HG02870 (cell line): ENCODE results near the gene CPZ.

Source experiments
- ATAC-seq: cut with Tn5 transposase; IDR thresholded peaks from one replicate; pipeline ENCODE4 v1.9.1; 2021; ENCODE audit warnings: mild to moderate bottlenecking, moderate library complexity; ENCODE audit not compliant: unreplicated experiment

Gene CPZ

DNA sequence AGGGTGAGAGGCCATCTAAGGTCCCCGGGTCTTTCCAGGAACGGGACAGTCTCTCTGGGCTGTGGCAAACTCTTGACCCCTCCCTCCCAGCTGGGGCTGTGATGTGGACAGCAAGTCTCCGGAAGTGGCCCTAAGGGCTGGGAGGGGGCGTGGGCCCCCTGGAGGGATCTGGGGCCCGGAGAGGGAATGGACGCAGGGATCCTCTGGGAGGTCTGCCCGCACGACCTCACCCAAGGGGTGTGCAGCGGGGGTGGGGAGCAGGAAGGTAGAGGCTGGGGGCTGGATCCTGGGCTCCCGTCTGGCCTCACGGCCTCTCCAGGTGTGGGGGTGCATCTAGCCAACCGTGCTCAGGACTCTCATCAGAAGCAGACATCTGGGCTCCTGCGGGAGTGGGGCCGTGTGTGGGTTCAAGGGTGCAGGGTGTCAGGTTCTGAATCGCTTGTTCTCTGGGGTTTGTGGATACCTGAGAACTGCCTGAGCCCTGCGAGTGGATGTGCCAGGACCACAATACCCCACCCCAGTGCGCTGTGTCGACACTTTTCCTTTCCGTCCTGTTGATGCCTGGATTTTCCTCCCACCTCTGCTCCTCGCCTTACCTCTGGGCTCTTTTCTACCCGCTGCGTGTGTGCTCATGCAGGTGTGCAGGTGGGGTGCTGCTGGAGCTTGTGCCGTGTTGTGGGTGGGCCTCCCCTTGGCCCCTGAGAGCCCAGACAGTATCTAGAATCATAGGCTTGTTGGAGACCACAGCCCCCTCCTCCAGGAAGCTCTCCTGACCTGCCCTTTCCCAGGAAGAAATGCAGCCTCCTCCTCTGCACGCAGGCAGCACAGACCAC, 915 bp downstream of the CPZ start:
- no peak for ATAC-seq

DNA sequence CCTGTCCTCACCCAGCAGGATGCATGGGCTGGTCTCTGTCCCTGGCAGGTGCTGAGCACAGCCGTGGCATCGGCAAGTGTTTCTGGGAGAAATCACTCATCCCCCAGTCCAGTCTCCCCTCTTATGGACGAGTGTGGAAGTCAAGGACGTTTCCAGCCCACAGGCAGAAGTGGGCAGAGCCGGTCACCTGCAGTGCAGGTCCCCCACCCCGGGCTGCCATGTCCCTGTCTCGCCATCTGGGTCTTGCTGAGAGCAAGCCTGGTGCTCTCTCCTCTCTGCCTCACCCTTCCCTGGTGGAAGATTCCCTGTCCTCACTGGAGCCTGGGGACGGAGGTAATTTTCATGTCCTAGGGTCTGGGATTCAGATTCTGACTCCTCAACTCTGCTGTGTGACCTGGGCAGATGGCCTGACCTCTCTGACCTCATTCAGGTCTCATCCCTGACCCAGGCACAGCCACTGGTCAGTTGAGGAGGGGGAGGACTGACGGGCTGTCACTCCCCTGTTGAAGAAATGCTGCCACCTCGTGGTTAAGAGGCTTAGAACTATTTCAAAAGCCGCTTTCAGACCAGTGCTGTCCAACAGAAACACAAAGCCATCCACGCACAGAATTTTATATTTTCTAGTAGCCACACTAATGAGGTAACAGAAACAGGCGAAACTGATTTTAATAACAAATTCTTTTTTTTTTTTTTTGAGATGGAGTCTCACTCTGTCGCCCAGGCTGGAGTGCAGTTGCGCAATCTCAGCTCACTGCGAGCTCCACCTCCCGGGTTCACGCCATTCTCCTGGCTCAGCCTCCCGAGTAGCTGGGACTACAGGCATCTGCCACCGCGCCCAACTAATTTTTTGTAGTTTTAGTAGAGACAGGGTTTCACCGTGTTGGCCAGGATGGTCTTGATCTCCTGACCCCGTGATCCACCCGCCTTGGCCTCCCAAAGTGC, 1.8 kb downstream of the CPZ start:
- ATAC-seq = no peak

DNA sequence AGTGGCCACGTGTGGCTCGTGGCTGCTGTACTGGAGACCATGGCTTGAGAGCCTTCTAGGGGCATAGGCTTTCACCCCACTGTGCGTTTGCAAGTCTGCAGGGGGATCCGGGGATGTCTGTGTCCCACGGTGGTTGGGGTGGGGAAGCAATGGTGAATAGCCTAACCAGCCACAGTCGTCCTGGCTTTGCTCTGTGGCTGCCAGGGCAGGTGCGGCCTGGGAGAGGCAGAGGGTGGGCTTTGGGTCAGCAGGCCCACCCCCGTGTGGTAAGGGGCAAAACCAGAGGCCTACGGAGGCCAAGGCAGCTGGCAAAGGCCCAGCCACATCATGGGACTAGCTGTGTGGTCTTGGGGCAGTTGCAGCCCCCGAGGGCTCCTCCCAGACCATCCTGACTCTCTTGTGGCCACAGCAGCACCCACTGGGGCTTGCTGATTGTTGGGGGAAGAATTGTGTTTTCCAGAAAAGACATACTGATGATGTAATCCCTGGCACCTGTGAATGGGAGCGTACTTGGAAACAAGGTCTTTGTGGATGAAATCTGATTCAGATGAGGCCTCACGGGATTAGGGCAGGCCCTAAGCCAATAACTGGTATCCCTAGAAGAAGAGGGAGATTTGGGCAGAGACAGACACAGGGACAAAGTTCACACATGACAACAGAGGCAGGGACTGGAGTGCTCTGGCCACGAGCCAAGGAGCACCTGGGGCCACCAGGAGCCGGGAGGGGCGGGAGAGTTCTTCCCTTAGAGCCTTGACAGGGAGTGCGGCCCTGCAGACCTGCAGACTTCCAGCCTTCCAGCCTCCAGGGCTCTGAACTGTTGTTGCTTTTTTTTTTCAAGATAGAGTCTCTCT, 2.9 kb downstream of the CPZ start:
- ATAC-seq = no peak

DNA sequence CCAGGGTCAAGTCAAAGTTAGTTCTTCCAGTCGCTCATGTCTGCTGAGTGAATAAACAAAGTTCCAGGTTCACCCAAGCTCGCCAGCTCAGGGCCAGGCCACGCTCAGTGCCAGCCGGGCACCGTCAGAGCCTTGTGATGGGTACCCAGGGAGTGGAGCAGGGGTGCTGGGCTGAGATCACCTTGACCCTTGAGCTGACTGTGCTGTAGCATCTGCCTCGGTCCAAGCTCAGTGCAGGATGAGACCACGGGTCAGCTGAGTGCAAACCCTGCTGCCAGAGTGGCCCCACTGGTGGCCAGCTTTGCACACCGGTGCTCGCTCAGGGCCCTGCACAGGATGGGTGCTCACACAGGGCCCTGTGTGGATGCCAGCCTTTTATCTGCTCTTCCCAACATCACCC, 4.3 kb downstream of the CPZ start:
- no peak for ATAC-seq

DNA sequence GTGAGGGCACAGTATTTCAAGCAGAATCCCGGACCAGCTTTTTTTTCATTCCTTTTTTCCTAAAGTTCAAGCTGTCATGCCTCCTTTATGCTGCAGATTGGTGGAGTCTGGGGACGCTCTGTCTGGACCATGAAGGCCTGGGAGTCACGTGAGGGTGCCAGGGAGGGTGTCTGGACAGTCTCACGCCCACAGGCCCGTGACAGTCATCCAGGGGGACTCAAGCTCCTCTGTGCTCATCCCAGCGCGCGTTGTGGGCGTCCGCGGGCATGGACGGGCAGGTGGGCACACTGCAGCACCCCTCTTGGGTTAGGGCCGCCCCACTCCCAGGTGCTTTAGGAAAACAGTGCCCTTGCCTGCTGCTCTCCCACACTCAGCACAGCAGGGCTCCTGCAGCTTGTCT, 4.8 kb downstream of the CPZ start:
- ATAC-seq = no peak

DNA sequence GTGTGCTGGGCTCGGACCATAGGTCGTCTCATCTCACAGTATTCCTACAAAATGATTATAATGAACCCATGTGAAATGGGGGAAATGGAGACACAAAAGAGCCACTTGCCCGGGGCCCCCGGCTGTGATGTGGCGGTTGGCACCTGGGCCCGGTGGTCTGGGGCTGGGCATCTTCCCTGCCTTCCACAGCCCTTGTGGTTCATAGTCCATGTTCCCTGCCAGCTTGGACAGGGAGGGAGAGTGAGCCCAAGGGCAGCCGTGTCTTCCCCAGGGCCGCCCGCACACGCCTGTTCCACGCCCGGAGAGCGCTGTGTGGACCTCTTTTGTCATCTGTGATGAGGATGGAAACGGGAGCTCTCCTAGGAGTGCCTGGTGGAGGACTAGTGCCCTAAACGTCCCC, 5.2 kb downstream of the CPZ start:
- ATAC-seq = no peak

DNA sequence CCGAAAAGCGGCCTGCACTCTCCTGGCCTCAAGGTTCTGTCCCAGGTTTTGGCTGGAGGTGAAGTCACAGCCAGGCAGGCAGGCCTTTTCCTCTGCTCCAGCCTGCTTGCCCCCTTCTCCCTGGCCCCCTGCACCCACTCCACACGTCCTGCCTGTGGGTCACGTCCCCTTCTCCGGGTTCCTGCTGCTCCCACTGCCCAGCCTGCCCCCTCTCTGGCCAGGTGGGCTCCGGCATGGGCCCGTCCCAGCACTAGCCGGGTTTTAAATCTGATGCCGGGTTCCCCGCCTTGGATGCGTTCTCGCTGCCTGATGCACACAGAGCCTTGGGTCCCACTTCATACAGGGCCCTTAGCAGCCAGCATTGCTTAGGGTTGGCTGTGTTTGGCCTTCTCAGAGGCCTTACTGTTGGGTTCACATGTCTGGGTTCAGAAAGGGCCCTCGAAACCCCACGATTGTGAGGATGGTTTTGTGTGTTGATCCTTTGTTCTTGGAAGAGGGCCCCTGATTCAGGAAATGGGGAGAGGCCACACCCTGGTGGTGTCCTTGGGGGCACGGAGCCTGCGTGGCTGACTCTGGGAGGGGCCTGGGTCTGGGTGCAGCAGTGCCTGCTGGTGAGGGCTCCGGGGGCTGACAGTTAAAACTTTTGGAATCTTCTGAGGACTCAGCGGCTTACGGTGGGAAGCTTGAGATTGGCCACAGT, 6.0 kb downstream of the CPZ start:
- no peak for ATAC-seq

DNA sequence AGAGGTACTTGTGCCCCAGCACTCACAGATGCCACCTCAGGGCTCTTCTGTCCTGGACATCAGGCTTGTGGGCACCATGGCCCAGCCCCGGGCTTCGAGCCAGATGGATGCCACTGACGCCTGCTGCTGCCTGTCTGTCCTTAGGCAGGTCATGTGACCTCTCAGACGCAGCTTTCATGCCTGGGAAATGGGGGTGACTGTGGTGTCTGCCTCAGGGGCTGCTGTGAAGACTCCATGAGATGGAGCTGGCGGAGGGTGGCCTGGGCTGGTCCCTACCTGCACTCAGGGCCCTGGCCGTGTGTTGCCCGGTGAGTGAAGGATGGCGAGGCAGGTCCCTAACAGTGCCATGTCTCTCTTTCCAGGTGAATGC, 6.5 kb downstream of the CPZ start:
- no peak for ATAC-seq

DNA sequence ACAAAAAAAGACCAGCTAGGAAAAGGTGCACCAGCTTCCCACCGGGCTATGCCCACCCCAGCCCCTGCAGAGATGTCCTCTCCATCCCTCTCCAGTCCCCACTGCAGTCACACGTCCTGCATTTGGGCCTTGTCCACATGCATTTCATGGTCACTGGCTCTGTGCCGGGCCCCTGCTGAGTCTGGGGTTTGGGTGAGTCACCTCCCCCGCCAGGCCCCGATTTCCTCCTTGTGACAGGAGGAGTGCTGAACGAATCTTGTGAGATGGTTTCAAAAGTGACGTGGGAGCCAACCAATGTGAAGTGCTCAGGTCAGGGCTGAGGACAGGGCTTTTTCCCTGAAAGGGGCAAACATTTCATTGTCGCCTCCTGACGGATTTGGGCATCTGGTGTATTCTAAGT, 7.1 kb downstream of the CPZ start:
- no peak for ATAC-seq

DNA sequence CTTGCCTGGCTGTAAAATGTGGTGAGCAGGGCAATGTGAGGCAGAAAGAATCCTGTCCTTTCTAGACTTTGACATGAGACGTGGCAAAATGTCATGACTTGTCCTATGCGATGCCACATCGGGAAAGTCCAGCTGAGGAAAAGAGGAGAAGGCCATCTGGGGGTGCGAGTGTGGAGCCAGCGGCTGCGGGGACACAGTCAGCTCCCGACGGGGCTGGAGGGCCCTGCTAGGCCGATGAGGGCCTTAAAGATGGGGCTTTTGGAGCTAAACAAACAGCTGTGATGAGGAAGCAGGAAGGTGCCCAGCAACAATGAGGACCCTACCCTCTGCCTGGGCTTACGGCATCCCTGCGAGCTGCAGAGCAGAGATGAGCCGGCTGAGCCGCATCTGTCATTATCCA, 7.7 kb downstream of the CPZ start:
- no peak for ATAC-seq

DNA sequence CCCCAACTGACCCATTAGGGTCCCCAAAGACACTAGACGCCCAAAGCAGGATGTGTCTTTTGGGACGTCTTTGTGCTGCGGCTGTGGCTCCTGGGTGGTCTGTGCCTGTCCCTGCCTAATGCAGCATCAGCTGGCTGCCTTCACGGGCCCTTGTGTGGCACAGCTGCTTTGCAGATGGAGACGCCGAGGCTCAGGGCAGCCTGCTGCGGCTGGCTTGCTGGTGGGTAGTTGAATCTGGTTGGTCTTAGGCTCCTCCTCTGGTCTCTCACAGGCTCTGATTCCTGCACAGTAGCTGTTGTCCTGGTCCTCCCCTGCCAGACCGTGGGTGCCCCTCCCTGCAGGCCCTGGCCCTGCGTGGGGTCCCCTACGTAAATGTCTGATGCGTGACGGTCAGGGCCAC, 8.1 kb downstream of the CPZ start:
- no peak for ATAC-seq

DNA sequence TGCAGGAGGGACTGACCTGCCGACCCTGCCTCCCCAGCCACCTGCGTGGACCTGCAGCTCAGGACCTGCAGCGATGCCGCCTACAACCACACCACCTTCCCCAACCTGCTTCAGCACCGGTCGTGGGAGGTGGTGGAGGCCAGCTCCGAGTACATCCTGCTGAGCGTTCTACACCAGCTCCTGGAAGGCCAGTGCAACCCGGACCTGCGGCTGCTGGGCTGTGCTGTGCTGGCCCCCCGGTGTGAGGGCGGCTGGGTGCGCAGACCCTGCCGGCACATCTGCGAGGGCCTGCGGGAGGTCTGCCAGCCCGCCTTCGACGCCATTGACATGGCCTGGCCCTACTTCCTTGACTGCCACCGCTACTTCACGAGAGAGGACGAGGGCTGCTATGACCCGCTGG, 8.5 kb downstream of the CPZ start:
- ATAC-seq = no peak

DNA sequence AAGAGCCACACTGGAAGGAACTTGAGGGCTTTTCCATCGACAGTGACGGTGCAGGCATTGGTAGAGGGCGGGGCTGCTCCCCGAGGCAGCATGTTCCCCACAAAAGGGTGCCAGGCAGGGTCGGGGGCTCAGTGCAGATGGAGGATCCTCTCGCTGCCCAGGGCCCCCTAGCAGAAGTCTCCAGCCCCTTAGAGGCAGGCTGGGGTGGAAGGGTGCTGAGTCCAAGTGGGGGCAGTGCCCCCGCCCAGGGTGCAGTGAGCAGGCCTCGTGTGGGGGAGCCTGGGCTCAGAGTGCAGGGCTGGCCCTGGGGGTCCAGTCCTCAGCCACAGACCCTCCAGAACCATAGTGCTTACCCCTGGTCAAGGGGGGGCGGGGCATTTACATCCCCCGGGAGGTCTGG, 9.0 kb downstream of the CPZ start:
- no peak for ATAC-seq

DNA sequence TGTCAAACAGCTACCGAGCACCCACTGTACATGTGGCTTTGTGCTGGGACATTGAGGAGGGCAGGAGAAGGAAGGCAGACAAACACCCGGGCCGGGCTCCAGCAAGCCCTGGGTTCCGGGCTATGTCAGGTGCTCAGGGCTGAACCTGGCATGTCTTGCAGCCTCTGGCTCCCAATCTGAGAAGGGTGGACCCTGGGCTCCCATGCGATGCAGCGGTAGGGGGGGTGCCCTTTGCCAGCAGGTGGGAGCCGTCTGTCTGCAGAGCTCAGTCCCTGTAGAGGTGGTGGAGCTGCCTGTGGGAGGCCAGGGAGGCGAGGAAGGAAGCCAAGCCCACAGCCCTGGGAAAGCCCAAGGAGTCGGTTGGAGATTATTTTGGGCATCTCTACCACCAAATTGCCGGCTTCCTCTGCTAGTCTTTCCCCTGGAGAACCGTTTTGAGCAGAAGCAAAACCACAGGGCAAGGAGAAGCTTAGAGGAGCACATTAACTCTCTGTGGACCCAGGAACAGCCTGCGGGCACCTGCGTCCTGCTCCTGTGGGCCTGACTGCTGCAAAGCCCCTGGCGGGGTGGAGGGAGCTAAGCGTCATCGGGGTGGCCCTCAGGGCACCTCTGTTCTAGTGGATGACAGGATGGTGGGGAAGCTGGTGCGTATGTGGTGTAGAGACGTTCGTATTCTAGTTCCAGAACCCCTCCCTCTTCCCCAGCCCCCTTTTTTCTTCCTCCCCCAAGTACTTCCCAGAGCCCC, 10.3 kb downstream of the CPZ start:
- ATAC-seq = no peak

DNA sequence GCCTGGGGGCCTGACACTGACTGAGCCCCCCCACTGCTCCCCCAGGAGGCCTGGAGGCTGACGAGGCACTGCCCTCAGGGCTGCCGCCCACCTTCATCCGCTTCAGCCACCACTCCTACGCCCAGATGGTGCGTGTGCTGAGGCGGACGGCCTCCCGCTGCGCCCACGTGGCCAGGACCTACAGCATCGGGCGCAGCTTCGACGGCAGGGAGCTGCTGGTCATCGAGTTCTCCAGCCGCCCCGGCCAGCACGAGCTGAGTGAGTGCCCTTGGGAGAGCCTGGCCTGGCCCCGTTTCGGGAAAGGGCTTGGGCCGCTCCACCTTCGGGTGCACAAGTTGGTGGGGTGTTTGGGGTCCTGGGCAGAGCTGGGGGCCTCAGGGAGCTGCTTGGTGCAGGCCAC, 11.4 kb downstream of the CPZ start:
- ATAC-seq = no peak

DNA sequence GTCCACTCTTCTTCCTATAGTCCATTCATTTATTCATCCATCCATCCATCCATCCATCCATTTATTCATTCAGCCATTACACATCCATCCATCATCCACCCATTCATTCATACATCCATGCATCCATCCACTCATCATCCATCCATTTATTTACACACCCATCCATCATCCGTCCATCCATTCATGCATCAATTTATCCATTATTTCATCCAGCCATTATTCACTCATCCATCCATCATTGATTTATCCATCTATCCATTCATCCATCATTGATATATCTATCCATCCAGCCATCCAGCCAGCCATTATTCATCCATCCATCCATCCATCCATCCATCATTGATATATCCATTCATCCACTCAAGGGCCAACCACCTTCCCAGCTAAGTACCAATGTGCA, 12.7 kb downstream of the CPZ start:
- no peak for ATAC-seq

DNA sequence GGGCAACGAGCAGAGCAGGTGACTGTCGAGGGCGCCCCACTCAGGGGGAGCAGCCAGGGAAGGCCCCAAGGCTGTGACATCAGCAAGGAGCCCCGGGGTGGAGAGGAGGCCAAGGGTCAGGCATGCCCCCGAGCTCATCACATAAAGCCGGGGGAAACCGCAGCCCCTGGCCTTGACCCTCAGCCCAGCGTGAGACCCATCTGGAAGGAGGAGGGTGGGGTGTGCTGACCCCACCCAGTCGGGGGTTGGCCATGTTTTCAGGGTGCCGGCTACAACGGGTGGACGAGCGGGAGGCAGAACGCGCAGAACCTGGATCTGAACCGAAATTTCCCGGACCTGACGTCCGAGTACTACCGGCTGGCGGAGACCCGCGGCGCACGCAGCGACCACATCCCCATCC, 13.9 kb downstream of the CPZ start:
- ATAC-seq = no peak

DNA sequence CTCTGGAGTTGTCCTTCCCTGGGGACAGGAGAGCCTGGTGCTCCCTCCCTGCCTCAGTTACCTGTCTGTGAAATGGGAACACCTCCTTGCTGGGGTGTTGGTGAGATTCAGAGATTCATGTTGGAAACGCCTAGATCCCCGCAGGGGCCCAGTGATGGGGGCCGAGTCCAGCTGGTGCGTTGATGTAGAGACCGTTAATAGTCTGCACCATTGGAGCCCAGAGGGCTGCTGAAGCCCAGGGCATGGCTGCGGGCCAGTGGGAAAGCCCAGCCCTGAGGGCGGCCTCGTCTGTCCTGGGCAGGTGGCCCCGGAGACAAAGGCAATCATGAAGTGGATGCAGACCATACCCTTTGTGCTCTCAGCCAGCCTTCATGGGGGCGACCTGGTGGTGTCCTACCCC, 14.4 kb downstream of the CPZ start:
- ATAC-seq = no peak

DNA sequence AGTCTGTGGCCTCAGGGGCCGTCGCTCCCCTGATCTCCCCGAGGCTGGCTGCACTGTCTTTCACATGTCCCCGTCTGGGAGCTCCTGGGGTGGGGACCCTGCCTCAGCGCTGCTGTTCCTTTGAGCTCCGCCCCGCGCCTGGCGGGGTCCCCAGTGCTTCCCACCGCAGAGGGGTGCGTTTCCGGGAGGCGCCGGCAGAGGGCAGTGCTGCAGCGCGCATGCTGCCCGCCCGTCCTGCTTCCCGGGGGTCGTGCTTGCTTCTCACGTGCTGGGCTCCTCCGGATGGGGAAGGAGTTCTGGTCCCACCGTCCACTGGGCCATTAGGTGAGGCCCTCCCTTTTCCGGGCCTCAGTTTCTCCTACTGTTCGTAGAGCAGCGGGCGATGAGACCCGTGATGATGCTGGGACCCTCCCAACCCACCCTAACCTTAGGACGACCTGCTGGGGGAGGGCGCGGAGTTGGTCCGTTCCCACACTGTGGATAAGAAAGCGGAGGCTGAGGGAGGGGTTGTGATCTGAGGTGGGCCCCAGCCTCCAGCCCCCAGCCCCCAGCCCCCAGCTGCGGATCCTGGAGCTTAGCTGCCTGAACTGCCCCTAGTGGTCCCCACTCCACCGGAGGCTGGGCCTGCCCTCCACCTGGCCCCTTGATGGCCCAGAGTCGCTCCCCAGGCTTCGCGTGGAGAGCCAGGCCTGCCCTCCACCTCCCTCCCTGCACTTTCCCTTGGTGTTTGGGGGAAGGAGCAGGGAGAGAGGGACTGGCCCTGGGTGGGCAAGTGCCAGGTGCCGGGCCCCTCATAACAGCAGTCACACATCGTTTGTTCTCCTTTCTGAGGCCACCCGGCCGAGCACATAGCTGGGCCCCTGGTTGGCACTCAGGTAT, 15.3 kb downstream of the CPZ start:
- ATAC-seq = no peak
